Type B pancreatic cell (in vitro differentiated cells): ENCODE measurements around the gene KNSTRN. TPM values are rescaled to one million over a fixed set of nuclear protein-coding genes. Genes with fewer than 3 reads are reported as not detected.

Experiments
- DNase-seq: peaks from one replicate; pipeline ENCODE4 v3.0.0; 2021; ENCODE audit warnings: mixed read lengths; ENCODE audit not compliant: unreplicated experiment; ENCODE audit errors: extremely low spot score
- H3K27ac Mint-ChIP-seq: 2 replicates; pipeline ENCODE4 v1.8.0; 2021; ENCODE audit warnings: mild to moderate bottlenecking, mixed read lengths
- H3K27me3 Mint-ChIP-seq: 2 replicates; pipeline ENCODE4 v1.8.0; 2021; ENCODE audit warnings: mixed read lengths
- H3K36me3 Mint-ChIP-seq: 2 replicates; pipeline ENCODE4 v1.8.0; 2021; ENCODE audit warnings: mixed read lengths
- H3K4me1 Mint-ChIP-seq: one replicate; pipeline ENCODE4 v1.8.0; 2021; ENCODE audit warnings: mixed read lengths; ENCODE audit not compliant: unreplicated experiment
- H3K4me3 Mint-ChIP-seq: 2 replicates; pipeline ENCODE4 v1.8.0; 2021; ENCODE audit warnings: mild to moderate bottlenecking, mixed read lengths
- H3K9me3 Mint-ChIP-seq: 2 replicates; pipeline ENCODE4 v1.8.0; 2021; ENCODE audit warnings: mixed read lengths
- CTCF ChIP-seq: fragments of 200-600 bp; sonication (generic); conservative IDR thresholded peaks from 2 replicates; pipeline ENCODE4 v1.5.0; 2021; ENCODE audit warnings: antibody characterized with exemption, mild to moderate bottlenecking
- total RNA-seq: library from RNA; stranded (reverse); gene quantifications from 2 replicates; pipeline ENCODE4 v1.2.1, GENCODE V29; 2021; ENCODE audit warnings: low replicate concordance

KNSTRN gene
- total RNA-seq, 1 donor from 2014 or later = 52.2 TPM

GRCh38 chr15:40339621-40339945 lies 42.9 kb upstream of the KNSTRN start:
- no peak for TF ChIP-seq CTCF
- Mint-ChIP-seq H3K36me3 (no peaks in the 10 kb centered on the region), H3K4me1 (peaks cover 20% of the 10 kb centered on the region), H3K27me3 (peaks cover 3% of the 10 kb centered on the region), H3K4me3 (no peak overlapping the region), H3K27ac (no peak overlapping the region), H3K9me3 (no peaks in the 10 kb centered on the region)
- DNase-seq = no peak

GRCh38 chr15:40340038-40340739 lies 42.3 kb upstream of the KNSTRN start:
- H3K36me3 Mint-ChIP-seq = no peaks in the 10 kb centered on the region
- peaks cover 20% of the 10 kb centered on the region for H3K4me1 Mint-ChIP-seq
- H3K27me3 Mint-ChIP-seq = peaks cover 3% of the 10 kb centered on the region
- no peak for DNase-seq
- H3K4me3 Mint-ChIP-seq = no peak overlapping the region
- H3K9me3 Mint-ChIP-seq = no peaks in the 10 kb centered on the region
- H3K27ac Mint-ChIP-seq = peak overlapping the region; percentile 63
- no peak for TF ChIP-seq CTCF

GRCh38 chr15:40340740-40341400 lies 41.7 kb upstream of the KNSTRN start, which contains the start of gene CCDC9B:
CCDC9B (minus strand) TSS chr15:40340939; CDS start chr15:40340819, 120 bp downstream.
- TF ChIP-seq CTCF = no peak
- no peaks in the 10 kb centered on the region for H3K9me3 Mint-ChIP-seq
- H3K4me3 Mint-ChIP-seq = peak within 1 kb of the TSS; percentile 40
- peaks cover 20% of the 10 kb centered on the region for H3K4me1 Mint-ChIP-seq
- H3K27me3 Mint-ChIP-seq = peaks cover 3% of the 10 kb centered on the region
- DNase-seq = no peak
- H3K36me3 Mint-ChIP-seq = no peaks in the 10 kb centered on the region
- peak within 1 kb of the TSS; percentile 63 for H3K27ac Mint-ChIP-seq

GRCh38 chr15:40342416-40343320 lies 39.9 kb upstream of the KNSTRN start:
- H3K9me3 Mint-ChIP-seq = no peaks in the 10 kb centered on the region
- peak overlapping the region; percentile 45 for H3K4me3 Mint-ChIP-seq
- no peaks in the 10 kb centered on the region for H3K36me3 Mint-ChIP-seq
- no peak for DNase-seq
- peak overlapping the region; percentile 76 for H3K27ac Mint-ChIP-seq
- H3K27me3 Mint-ChIP-seq = peaks cover 3% of the 10 kb centered on the region
- H3K4me1 Mint-ChIP-seq = peaks cover 20% of the 10 kb centered on the region
- no peak for TF ChIP-seq CTCF

- DNase-seq = no peak
- Mint-ChIP-seq H3K36me3 (no peaks in the 10 kb centered on the region), H3K27ac (peak overlapping the region; percentile 68), H3K27me3 (no peaks in the 10 kb centered on the region), H3K4me1 (peaks cover 12% of the 10 kb centered on the region), H3K4me3 (peak overlapping the region; percentile 20), H3K9me3 (no peaks in the 10 kb centered on the region)
- TF ChIP-seq CTCF = no peak
Observed at GRCh38 chr15:40343512-40343911, 39.0 kb upstream of the KNSTRN start.
